ENCODE measurements around the gene CREG1.

The CREG1 gene

DNA sequence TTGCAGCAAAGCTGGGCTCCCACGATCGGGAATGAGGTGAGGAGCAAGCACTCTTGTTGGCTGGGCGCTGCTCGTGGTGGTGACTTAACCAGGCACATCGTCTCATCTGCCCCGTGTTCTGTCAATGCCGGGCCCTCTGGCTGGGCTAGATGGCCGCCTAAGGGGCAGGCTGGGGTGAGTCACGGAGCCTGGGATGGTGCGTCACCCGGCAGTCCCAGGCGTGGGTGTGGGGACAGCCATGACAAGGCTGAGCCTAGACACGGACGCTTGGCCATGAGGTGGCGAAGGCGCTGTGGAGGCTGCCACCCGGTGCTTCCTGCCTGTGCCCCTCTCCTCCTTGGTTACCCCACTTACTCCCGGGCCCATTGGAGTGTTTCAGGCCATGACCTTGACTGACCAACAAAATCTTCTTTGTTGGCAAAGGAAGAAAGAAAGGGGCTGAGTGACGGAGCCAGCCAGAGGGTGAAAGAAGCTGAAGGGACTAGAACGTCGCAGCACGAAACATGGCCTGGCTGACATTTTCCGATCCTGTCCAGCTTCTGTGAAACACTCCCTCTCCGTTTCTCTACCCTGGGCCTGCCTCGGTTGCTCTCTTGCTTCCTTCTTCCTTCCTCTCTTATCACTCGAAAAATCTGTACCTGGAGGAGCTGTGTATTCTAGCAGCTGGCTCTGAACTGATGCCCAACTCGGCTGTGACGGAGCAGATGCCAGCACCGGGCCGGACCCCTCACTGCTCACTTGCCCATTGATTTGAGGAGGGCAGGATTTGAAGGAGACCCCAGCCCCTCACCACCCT is 35.8 kb downstream of the CREG1 start:
- no peak for DNase-seq (ENCODE audit: low spot score)
- TF ChIP-seq, protein P1, sequence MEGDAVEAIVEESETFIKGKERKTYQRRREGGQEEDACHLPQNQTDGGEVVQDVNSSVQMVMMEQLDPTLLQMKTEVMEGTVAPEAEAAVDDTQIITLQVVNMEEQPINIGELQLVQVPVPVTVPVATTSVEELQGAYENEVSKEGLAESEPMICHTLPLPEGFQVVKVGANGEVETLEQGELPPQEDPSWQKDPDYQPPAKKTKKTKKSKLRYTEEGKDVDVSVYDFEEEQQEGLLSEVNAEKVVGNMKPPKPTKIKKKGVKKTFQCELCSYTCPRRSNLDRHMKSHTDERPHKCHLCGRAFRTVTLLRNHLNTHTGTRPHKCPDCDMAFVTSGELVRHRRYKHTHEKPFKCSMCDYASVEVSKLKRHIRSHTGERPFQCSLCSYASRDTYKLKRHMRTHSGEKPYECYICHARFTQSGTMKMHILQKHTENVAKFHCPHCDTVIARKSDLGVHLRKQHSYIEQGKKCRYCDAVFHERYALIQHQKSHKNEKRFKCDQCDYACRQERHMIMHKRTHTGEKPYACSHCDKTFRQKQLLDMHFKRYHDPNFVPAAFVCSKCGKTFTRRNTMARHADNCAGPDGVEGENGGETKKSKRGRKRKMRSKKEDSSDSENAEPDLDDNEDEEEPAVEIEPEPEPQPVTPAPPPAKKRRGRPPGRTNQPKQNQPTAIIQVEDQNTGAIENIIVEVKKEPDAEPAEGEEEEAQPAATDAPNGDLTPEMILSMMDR (IDR thresholded peaks at IDR 0.05; ENCODE audit: extremely low read depth, missing control alignments), result no peak

DNA sequence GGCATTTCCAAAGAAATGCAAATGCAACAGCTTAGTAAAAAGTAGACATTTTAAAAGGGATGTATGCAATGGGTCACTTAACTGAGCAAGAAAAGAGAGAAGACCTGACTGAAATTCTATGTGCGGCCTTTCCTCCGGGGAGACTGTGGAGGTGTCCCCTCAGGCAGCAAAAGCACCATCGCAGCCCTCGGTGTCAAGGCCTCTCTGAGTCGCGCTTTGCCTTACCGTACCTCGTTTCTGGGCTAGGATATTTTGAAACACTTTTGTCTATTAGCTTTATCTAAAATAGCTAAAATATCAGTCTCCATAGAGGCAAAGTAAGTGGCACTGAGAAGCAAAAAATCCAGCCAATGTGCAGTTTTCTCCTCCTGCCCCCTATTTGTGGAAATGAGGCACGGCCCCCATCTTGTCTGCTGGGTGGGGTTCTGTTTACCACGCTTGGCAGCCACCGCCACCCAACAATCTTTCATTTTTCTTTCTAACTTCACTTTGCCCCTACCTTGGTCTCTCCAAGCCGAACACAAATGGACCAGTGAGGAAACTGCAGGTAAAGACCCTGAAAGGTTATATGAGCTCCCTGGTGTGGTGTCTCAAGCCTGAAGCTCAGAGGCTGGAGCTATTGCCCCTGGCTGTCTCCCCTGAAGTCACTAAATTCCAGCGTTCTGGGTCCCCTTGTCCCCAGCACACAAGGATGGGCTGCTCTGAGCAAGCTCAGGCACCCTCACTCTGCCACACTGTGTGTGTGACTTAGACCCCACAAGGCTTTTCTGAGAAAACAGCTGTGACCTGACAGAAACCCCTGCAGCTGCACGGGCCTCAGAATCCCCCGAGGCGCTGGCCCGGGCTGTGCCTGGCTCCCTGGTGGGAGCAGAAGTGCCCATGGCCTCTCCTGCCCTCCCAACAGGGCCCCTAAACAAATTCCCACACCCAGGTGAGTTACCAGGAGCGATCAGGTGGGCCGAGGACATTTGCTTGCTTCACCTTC is 36.9 kb downstream of the CREG1 start:
- no peak for DNase-seq (ENCODE audit: low spot score)
- TF ChIP-seq, protein P1 (IDR thresholded peaks at IDR 0.05; ENCODE audit: extremely low read depth, missing control alignments), result no peak

DNA sequence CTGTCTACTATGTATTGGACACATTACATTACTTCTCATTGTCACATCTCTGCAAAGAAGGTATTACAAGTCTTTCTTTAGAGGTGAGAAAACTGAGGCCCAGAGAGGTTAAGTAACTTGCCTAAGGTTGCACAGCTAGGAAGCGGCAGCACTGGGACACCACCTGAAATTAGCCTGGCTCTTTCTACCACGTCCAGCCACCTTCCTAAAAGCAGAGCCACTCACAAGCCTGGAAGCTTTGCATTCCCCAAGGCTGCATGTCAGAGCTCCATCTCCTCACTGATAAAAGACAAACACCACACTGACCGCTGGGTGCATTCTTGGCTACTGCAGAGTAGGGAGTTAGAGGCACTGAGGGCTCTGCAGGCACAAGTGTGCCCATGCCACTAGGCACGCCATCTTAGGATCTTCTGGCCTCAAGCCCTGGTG is 37.7 kb downstream of the CREG1 start:
- TF ChIP-seq, protein P1 (IDR thresholded peaks at IDR 0.05; ENCODE audit: extremely low read depth, missing control alignments), result no peak
- no peak for DNase-seq (ENCODE audit: low spot score)

DNA sequence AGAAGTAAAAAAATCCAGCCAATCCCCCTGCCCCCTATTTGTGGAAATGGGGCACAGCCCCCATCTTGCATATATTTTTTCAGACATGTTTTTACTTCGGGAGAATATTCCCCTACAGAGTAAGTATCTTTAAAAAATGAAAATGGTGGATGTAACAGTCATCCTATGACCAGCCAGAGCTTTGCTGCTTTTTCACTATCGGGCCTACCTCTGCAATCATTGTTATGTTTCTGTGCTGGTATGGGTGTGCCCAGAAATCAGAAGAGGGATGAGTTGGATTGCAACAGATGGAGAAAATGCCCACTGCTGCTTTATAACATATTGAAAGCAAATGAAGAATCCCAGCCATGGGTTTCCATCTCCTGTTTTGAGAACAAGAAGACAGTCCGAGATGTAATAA is 38.1 kb downstream of the CREG1 start:
- TF ChIP-seq, protein P1 (IDR thresholded peaks at IDR 0.05; ENCODE audit: extremely low read depth, missing control alignments), result no peak
- no peak for DNase-seq (ENCODE audit: low spot score)

DNA sequence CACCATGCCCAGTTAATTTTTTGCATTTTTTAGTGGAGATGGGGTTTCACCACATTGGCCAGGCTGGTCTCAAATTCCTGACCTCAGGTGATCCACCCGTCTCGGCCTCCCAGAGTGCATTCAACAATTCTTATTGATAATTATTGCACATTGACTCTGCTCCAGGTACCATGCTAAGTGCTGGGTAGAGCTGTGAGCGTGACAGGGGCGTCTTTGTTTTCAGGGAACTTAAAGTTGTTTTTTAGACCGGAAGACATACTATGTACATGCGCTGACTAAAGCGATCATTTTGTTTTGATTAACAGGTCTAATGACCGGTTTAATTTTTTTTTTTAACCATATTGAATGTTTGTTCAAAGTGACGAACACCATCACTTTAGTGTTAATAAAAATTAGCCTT is 39.3 kb downstream of the CREG1 start:
- no peak for DNase-seq (ENCODE audit: low spot score)
- TF ChIP-seq, protein P1 (IDR thresholded peaks at IDR 0.05; ENCODE audit: extremely low read depth, missing control alignments), result no peak

DNA sequence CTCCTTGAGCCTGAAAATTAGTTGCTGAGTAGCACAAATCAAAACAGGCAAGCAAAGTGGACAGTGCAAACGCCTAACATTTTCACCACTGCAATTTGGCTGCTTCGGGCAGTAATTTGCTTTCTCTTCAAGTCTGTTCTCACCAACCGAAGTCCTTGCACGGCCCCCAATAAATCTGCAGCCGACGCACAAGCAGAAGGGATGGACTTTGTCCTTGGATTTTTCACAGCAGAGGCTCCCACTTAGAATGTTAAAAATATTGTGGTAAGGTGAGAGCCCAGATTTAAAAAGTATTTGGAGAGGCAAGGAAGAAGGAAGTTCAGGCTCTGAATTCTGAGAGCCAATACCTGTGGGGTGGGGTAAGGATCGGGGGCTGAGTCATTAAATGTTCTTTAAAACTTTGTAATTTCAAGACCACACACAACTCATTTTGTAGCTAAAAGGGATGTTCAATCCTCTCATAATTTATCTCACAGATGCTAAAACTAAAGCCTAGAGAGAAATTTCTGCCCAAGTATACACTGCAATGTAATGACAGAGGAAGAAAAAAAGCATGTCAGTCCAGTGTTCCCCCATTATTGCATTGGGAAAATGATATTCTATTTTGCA is 41.4 kb downstream of the CREG1 start:
- DNase-seq (ENCODE audit: low spot score), result no peak
- TF ChIP-seq, protein P1 (IDR thresholded peaks at IDR 0.05; ENCODE audit: extremely low read depth, missing control alignments), result no peak

All from GM20000 (cell line).